K562 (cell line): Measurements from ENCODE around the gene AGRN. TPM values are rescaled to one million over a fixed set of nuclear protein-coding genes. Genes with fewer than 3 reads are reported as not detected.

Source experiments
- ARHGAP35 ChIP-seq: fragments of 450-650 bp; IDR thresholded peaks from 2 replicates; pipeline ENCODE4 v1.6.1; 2018; ENCODE audit not compliant: partially characterized antibody
- CAMTA2 ChIP-seq: fragments of 250-450 bp; sonication (Bioruptor Pico); conservative IDR thresholded peaks from 2 replicates; pipeline ENCODE4 v1.5.1; 2022
- COPS2 ChIP-seq: fragments of 450-650 bp; conservative IDR thresholded peaks from 2 replicates; pipeline ENCODE4 v1.6.1; 2016; ENCODE audit warnings: mild to moderate bottlenecking, moderate library complexity
- GABPB2 ChIP-seq: fragments of 250-450 bp; sonication (Bioruptor Pico); conservative IDR thresholded peaks from 2 replicates; pipeline ENCODE4 v1.5.1; 2021; ENCODE audit warnings: mild to moderate bottlenecking
- HDAC6 ChIP-seq: IDR thresholded peaks from 2 replicates; pipeline ENCODE4 v1.6.1; 2012; ENCODE audit warnings: low read depth, mild to moderate bottlenecking, control low read depth, inconsistent platforms, low read length, moderate library complexity
- MBD2 ChIP-seq: sonication (generic); IDR thresholded peaks from 2 replicates; pipeline ENCODE4 v1.6.1; 2016; ENCODE audit warnings: low read depth, borderline replicate concordance
- MTA3 ChIP-seq: fragments of 450-650 bp; formaldehyde crosslinking; IDR thresholded peaks from 2 replicates; pipeline ENCODE4 v1.6.1; 2017; ENCODE audit warnings: mild to moderate bottlenecking, borderline replicate concordance
- PHB ChIP-seq: fragments of 250-450 bp; sonication (Bioruptor Pico); IDR thresholded peaks from 2 replicates; pipeline ENCODE4 v1.5.0; 2021
- POLR2AphosphoS2 ChIP-seq: IDR thresholded peaks from 2 replicates; pipeline ENCODE4 v1.6.1; 2012; ENCODE audit warnings: low read length, improper control_type of control experiment
- POLR2H ChIP-seq: IDR thresholded peaks from 2 replicates; pipeline ENCODE4 v1.6.1; 2016; ENCODE audit warnings: missing genetic modification characterization, low read depth, mild to moderate bottlenecking, control low read depth, missing compliant biosample characterization, moderate library complexity
- SIN3B ChIP-seq: fragments of 450-650 bp; IDR thresholded peaks from 2 replicates; pipeline ENCODE4 v1.6.1; 2017; ENCODE audit warnings: low read depth, mild to moderate bottlenecking, moderate library complexity
- TBP ChIP-seq: optimal IDR thresholded peaks from 2 replicates; pipeline ENCODE3; 2011; ENCODE audit warnings: low read depth, low read length, improper control_type of control experiment
- TCF7 ChIP-seq: sonication (generic); IDR thresholded peaks from 2 replicates; pipeline ENCODE4 v1.6.1; 2016; ENCODE audit warnings: antibody characterized with exemption, borderline replicate concordance
- TCFL5 ChIP-seq: fragments of 250-450 bp; sonication (Bioruptor Pico); conservative IDR thresholded peaks from 2 replicates; pipeline ENCODE4 v1.6.1; 2021; ENCODE audit warnings: mild to moderate bottlenecking, moderate library complexity, matching md5 sums
- WHSC1 ChIP-seq: IDR thresholded peaks from one replicate; pipeline ENCODE4 v1.6.1; 2012; ENCODE audit warnings: low read length, control low read depth, inconsistent platforms
- ZBTB2 ChIP-seq: fragments of 450-650 bp; IDR thresholded peaks from 2 replicates; pipeline ENCODE4 v1.6.1; 2016; ENCODE audit warnings: antibody characterized with exemption
- ZNF717 ChIP-seq: fragments of 250-450 bp; sonication (Bioruptor Pico); IDR thresholded peaks from 2 replicates; pipeline ENCODE4 v1.5.0; 2021
- polyA plus RNA-seq, 8 experiments: library from polyadenylated mRNA; depleted of rRNA in 4 of 8; stranded (reverse) in 5 of 8; unstranded in 3 of 8; fragments of >200 nt; fragmentation: Nextera tagmentation in 2 of 8; fragmentation: Illumina TruSeq in 1 of 8; extraction: Ambion mirVana in 2 of 8; extraction: Trizol in 1 of 8; gene quantifications; 2 replicates each; pipeline versions ENCODE4 v1.2.1 to v1.2.3, GENCODE V29; 2011 to 2014; ENCODE audit warnings: inconsistent platforms in 1 of 8, missing spikeins in 1 of 8
- total RNA-seq, 7 experiments: library from RNA; depleted of rRNA in 6 of 7; stranded (reverse); fragments of >200 nt in 6 of 7; fragmentation: Illumina TruSeq in 2 of 7; extraction: Trizol in 2 of 7; gene quantifications; 2 replicates each; pipeline versions ENCODE4 v1.2.1 to v1.2.3, GENCODE V29; 2011 to 2021; ENCODE audit warnings: low replicate concordance in 1 of 7
- TF ChIP-seq, protein P1 (sequence below): fragments of 150-350 bp; conservative IDR thresholded peaks from 2 replicates; pipeline ENCODE4 v1.6.1; 2014; ENCODE audit warnings: low read length
- TF ChIP-seq, protein P2 (sequence below): fragments of 450-650 bp; IDR thresholded peaks from 2 replicates; pipeline ENCODE4 v1.6.1; 2018; ENCODE audit not compliant: partially characterized antibody

Gene AGRN
- total and polyA plus RNA-seq, 9 of the 15 experiments (the other 6 are each of a cell fraction or from before 2014, with no cell fraction given), result 0.04 to 111 (median 18.1) TPM

GRCh38 chr1:1058921-1059493 is 39.1 kb downstream of the AGRN start (continued):
- no peak for TF ChIP-seq WHSC1
- TF ChIP-seq PHB (CRISPR knock-in tag), result peak; percentile 43; the same call in 1 of the 2 replicates
- no peak for TF ChIP-seq MBD2
- TF ChIP-seq GABPB2 (CRISPR knock-in tag), result no peak
- peak; percentile 73; the same call in 1 of the 2 replicates for TF ChIP-seq MTA3
- 0 out of 2 replicates have a peak, but pooled peaks have one; percentile 20 for TF ChIP-seq CAMTA2
- TF ChIP-seq TCF7, result no peak
- no peak for TF ChIP-seq TBP
- TF ChIP-seq POLR2AphosphoS2, result no peak
- no peak for TF ChIP-seq COPS2
- 0 out of 2 replicates have a peak, but pooled peaks have one; percentile 77 for TF ChIP-seq HDAC6
- TF ChIP-seq TCFL5 (CRISPR knock-in tag), result no peak
- TF ChIP-seq ZNF717 (CRISPR knock-in tag), result no peak
- TF ChIP-seq, protein P1, sequence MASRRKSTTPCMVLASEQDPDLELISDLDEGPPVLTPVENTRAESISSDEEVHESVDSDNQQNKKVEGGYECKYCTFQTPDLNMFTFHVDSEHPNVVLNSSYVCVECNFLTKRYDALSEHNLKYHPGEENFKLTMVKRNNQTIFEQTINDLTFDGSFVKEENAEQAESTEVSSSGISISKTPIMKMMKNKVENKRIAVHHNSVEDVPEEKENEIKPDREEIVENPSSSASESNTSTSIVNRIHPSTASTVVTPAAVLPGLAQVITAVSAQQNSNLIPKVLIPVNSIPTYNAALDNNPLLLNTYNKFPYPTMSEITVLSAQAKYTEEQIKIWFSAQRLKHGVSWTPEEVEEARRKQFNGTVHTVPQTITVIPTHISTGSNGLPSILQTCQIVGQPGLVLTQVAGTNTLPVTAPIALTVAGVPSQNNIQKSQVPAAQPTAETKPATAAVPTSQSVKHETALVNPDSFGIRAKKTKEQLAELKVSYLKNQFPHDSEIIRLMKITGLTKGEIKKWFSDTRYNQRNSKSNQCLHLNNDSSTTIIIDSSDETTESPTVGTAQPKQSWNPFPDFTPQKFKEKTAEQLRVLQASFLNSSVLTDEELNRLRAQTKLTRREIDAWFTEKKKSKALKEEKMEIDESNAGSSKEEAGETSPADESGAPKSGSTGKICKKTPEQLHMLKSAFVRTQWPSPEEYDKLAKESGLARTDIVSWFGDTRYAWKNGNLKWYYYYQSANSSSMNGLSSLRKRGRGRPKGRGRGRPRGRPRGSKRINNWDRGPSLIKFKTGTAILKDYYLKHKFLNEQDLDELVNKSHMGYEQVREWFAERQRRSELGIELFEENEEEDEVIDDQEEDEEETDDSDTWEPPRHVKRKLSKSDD, result no peak
- TF ChIP-seq SIN3B, result no peak
- 0 out of 2 replicates have a peak, but pooled peaks have one; percentile 54 for TF ChIP-seq ZBTB2
- TF ChIP-seq, protein P2, sequence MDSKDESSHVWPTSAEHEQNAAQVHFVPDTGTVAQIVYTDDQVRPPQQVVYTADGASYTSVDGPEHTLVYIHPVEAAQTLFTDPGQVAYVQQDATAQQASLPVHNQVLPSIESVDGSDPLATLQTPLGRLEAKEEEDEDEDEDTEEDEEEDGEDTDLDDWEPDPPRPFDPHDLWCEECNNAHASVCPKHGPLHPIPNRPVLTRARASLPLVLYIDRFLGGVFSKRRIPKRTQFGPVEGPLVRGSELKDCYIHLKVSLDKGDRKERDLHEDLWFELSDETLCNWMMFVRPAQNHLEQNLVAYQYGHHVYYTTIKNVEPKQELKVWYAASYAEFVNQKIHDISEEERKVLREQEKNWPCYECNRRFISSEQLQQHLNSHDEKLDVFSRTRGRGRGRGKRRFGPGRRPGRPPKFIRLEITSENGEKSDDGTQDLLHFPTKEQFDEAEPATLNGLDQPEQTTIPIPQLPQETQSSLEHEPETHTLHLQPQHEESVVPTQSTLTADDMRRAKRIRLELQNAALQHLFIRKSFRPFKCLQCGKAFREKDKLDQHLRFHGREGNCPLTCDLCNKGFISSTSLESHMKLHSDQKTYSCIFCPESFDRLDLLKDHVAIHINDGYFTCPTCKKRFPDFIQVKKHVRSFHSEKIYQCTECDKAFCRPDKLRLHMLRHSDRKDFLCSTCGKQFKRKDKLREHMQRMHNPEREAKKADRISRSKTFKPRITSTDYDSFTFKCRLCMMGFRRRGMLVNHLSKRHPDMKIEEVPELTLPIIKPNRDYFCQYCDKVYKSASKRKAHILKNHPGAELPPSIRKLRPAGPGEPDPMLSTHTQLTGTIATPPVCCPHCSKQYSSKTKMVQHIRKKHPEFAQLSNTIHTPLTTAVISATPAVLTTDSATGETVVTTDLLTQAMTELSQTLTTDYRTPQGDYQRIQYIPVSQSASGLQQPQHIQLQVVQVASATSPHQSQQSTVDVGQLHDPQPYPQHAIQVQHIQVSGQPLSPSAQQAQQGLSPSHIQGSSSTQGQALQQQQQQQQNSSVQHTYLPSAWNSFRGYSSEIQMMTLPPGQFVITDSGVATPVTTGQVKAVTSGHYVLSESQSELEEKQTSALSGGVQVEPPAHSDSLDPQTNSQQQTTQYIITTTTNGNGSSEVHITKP, result no peak
- no peak for TF ChIP-seq POLR2H
- peak; percentile 30 for TF ChIP-seq ARHGAP35
